ENCODE results near the gene RBMS2.

RBMS2 gene

DNA sequence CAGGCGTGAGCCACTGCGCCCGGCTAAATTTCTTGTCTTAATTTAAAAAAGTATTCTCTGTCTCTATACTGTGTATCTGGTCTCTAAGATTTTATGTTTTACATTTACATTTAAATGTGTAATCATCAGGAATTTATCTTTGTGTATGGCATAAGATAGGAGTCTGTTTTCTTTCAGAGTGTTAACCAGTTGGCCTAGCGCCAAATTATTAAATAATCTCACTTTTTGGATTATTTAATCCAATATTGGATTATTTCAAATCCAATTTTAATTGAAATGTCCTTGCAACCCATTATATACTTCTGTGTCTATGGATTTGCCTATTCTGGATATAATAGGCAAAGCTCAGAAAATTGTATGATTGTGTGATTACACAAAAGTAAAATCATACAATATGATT is 63.5 kb downstream of the RBMS2 start:
- no peak for DNase-seq (ENCODE audit: low spot score)

DNA sequence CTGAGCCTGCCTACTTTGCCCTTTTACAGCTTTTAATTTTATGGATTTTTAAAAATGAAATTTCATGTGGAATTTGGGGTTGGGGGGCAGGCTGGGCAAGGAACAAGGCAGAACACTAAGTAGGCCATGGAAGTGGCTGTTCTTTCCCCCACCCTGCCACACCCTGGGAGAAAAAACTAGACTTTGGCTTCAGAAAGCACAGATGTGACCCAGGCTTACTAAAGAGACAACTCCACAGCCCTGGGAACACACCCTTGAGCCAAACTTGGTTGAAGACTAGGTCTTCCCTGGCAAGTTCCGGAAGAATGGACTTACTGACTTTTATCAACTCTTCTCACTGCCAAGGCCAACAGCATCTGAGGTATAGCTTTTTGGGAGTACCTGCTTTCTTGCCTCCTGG is 68.2 kb downstream of the RBMS2 start:
- no peak for DNase-seq (ENCODE audit: low spot score)

DNA sequence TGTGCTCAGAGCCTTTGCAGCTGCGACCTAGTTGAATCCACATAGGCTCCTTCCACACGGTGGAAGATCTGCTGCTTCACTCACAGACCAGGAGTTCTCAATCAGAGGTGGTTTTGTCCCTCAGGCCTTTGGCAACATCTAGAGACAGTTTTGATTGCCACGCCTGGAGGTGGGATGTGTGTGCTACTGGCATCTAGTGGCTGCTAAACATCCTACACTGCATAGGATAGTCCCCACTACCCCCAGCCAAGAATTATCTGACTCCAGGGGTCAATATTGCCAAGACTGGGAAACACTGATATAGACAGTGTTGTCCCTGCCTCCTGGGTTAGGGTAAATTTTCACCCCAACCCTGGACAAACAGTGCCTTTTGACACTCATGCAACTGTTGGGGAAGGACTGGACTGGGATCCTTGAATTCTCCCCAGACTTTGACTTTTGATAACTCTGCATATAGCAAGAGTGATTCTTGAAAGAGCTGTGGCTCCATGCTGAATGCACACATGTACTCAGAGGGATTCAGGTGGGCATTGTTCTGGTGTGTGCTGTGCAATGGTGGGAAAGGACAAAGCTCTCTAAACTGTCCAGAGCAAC is 68.7 kb downstream of the RBMS2 start:
- DNase-seq (ENCODE audit: low spot score): no peak

DNA sequence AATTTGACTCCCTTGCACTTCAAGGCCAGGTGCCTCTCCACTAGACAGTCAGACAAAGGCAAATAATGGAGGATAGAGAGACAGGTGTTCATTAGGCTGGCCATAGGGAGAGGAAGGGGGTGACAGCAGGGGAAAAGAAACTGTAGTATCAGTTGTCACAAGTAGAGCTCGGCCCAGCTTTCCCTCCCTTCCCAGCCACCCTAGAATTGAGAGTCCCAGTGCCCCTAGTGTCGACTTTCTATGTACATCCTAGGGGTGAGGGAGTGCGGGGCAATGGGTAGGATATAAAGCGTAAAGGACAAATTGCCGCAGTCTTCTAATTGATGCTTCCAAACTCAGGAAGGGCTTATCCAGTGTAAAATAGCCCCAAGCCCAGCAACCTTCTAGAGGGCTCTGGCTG is 69.5 kb downstream of the RBMS2 start:
- DNase-seq (ENCODE audit: low spot score): no peak

DNA sequence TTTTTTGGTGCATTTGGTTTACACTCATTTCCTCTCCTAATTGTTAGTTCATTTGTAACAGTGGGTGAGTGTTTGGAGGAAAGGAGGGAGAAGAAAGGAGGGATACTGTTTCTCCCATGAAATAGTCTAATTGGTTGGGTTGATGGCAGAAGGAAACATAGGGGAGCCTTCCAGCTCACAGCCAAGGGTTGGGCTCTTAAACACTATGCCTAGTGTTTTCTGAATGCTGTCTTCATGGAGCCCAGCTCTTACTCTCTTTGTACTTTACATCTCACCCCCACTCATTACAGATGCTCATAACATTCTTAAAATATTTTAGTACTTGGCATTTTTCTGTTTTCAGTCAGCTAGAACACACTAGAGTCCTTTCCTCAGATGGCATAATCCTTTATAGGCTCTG is 70.3 kb downstream of the RBMS2 start:
- no peak for DNase-seq (ENCODE audit: low spot score)

DNA sequence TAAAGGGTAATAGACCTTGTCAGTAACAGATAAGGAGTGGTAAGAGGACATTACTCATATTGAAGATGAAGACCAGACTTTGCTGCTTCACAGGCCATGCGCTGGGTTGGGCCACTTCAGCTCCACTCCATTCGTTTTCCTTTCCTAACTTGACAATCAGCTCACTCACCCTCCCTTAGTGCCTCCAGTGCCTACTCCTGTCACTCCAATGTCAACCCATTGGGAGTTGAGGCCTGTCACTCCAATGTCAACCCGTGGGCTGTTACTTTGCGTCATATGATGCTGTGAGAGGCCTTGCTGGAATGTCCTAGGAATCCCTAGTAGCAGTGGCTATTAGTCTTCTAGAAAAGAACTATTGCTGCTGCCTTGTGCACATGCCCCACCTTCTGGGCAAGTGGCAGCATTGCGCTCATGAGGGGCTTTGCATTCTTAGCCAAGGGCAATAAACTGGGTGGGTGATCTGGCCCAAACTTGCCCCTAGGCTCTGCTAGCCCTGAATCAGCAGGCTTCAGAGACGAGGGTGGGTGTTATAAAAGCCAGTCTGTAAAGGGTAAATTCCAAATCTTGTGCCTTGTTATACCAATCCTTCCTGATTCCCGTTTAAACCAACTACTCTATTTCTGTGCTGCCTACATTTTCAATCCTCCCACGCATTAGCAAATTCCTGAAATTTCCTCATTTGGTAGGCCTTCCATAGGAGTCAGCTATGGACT is 72.4 kb downstream of the RBMS2 start:
- DNase-seq (ENCODE audit: low spot score): peak; percentile 68

DNA sequence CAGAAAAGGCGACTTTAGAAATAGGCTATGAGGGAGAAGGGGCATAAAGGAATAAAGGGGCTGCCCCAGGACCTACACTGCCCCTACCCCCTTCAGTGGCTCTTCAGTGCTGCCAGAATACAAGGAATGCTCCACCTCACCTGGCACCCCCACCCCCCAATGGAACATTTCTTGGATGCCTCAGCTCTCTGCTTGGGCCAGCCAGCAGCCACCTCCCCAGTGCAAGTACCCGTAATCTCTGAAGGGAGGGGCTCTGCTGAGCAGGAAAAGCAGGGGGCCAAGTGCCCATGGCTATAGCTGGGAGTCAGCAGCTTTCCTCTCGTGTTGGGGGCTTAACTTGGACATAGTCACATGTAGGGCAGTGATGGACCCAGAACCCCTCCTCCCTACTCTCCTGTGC is 75.2 kb downstream of the RBMS2 start:
- no peak for DNase-seq (ENCODE audit: low spot score)

DNA sequence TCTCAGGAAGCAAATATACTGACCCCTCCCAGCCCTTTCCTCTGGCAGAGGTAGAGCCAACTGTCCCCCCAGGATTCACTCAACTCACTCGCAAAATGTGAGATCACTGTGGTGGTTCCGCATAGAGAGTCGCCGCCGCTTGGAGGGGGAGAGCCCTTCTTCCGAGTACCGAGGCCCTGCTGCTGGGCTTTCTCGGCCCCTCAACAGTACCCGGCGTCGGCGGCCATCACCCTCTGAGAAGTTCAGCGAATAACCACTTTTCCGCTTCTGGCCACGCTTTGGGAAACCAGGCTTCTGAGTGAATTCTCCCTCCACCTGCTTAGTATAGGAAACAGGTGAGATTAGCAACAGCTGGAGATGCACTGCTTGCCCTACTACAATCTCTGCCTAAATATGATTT is 77.4 kb downstream of the RBMS2 start:
- no peak for DNase-seq (ENCODE audit: low spot score)

DNA sequence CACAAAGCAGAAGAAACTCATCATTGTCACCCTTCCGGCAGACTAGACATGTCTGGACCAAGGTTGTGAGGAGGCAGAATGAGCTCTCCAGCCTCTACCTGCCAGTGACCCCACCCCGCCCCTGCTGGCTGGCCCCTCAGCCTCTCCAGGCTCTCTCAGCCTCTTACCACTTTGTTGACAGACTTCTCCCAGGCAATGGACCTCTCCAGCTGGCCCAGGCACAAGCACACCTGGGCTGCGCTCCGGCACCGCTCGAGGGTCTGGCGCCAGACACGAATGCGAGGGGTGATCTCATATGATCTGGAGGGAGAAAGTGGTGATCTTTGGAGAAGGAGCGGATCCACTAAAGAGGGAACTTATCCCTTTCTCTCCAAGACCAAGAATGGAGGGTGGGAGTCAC is 78.2 kb downstream of the RBMS2 start:
- no peak for DNase-seq (ENCODE audit: low spot score)

DNA sequence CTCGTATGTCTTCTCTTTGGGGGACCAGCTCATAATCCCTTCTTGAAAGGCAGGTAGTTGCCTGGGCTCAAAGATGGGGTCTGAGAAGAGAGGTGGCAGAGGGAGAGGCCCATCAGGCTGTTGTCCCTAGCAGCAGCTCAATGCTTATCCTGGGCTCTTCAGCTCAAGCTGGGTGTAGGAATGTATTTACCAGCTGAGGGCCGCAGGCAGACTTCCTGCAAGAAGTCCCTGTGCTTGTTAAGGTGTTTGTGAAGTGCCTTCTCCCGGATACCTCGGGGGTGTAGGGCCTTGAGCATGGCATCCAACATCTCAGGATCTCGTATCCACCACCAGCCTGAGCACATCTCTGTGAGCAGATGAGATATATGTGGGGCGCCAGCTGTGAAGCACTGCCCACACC is 79.1 kb downstream of the RBMS2 start:
- no peak for DNase-seq (ENCODE audit: low spot score)

DNA sequence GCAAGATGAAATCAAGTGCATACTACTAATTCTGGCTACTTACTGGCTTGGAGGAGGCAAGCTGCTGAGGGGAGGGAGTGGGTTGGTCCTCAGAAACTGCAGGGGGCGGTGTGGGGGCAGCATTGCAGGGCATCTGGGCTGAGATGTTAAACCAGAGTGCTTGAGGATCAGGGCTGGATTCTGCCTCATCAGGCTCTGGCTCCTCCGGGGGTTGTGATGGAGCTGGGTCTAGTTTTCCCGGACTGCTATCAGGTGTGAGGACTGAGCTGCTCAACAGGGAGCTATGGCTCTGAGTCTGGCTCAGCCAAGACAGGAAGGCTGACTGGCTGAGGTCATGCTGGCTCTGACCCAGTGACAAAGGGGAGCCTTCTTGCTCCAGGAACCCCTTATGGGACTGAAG is 79.9 kb downstream of the RBMS2 start:
- DNase-seq (ENCODE audit: low spot score): no peak

DNA sequence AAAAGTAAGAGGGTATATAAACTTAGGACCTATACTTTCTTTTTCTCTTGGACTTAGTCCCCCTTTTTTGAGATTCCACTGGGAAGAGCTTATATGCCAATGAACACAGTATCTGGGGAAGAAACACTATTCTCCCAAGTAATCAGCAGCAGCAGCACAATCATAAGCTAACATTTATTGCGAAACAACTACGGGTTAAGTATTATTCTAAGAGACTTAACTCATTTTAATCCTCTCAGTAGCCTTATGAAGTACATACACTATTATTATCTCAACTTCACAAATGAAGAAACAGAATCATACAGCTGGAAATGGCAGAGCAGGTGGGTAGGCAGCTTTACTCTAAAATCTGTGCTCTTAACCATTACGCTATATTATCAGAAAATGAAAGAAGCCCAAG is 80.6 kb downstream of the RBMS2 start:
- no peak for DNase-seq (ENCODE audit: low spot score)

DNA sequence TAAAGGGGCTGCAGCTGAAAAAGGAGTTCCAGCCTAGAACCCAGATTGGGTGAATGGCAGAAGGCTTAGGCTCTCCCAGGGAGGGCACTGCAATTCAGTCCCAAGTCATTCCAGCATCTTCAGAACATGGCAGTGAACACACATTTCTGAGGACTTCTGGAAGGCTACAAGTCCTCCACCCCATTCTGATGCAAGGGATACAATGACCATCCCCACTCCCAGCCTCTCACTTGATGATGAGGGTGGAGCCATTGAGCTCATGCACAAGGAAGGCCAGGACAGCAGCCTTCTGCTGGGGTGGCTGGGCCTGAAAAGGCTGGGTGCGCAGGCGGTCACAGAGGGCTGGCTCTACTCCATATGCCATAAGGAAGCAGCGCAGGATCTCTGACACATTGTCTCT is 82.7 kb downstream of the RBMS2 start:
- no peak for DNase-seq (ENCODE audit: low spot score)

DNA sequence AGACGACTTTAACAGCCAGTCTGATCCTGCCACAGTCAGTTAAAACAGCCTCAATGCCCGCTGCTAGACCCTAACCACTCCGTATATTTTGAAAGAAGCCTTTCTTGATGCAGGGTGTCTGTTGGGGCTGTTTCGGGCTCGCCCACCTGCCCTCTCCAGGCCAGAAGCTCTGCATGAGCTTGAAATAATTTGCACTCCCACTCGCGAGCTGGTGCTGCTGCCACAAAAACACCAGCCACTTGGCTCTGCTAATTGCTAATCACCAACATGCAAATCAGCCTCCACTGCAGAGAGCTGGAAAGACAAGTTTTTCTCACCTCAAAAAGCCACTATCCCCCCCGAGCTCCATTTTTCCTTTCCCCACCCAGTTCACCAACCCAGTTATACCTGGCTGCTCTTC is 93.0 kb downstream of the RBMS2 start:
- no peak for DNase-seq (ENCODE audit: low spot score)

DNA sequence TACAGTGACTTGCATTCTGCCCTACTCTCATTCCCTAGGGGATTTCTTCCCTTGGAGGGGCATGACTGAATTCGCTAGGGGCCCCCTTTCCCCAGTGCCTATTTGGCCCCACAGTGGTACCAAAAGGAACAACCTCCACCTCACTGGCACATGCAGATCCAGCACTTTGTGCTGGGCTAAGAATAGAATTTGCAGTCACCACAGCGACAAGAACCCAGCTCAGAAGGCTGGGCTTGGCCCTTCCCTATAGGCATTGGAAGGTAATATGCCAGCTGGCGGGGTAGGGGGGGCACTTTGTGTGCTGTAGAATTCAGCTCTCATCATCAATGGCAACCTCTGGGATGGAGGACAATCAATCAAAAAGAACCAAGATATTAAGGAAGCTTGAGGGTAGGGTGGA is 94.6 kb downstream of the RBMS2 start:
- DNase-seq (ENCODE audit: low spot score): no peak

DNA sequence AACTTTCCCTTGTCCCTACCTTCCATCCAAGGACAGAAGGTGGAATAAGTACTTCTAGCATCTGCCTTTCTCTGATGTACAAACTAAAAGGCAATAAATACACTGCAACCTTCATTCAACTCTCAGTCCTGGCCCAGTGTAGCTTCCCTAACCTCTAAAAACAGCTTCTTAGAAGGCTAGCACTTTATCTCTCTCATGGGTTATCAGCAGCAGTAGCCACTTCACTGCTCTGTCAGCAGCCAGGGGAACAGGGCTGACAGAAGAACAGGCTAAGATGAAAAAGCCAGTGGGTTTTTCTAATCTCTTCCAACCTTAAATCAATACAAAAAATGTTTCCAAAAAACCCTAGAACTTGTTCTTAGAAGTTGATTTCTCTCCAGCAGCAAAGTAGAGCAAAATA is 95.3 kb downstream of the RBMS2 start:
- DNase-seq (ENCODE audit: low spot score): no peak

DNA sequence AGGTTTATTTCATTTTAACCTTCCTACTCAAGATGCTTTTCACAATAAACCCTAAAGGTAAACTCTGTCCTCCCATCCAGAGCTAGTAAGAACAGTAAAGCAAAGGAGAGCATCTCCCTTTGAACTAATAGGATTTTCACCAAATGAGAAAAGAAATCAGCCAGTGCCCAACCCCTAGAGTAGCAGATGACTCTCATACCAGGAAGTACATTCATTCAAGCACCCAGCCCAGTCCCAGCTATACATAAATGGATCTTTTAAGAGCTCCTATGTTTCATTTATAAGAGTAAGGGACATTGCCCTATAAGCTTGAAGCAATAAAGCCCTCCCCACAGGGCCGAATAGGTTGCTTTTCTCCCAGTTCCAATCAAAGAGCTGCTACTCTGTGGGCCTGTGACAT is 100.9 kb downstream of the RBMS2 start:
- no peak for DNase-seq (ENCODE audit: low spot score)

DNA sequence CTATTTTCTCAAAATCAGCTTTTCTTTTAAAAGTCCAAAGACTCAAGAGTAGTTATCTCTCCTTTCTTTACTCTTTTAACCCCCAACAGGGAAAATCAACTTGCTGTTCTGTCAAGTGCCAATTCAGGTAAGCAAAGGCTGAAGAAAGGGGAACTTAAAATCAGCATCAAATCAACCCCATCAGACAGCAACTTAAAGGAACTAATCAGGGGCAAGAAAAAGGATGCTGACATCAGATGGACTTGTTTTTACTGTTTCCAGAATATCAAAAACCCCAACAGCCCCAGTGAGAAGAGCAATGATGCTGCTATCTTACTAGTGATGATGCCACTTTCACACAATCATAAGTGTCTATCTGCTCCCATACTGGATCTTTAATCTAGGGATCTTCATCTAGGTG is 105.1 kb downstream of the RBMS2 start:
- no peak for DNase-seq (ENCODE audit: low spot score)

DNA sequence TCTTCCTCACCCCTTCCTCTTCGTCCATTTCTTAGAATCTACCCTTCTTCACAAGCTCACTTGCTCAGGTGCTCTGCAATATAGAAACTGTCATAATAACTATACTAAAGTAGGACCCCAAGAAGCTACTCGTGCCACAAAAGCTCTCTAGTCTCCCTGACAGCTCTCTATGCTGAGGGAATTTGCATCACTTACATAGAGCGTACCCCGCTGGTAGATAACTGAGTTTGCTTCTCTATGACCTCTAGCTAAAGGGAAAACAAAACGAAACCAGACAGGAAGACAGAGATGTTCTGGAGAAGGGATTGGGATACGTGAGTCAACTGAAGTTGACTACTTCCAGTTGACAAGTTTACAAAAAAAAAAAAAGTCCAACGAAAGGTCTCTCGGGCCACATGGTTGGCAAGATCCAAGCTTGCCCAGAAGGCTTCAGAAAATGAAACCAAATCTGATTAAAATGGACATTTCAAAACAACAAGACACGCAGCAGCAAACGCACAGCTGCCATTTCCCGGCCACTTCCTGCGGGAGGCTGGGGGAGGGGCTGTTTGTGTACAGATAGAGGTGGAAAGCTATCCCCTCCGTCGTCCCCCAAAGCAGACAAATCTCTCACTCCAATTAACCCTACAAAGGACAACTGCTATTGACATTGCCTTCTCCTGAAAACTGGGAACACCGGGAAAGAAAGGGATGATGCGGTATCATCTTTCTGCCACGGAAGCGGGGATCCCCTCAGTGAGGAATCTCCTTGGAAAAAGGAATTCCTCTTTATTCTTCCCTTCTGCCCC is 107.2 kb downstream of the RBMS2 start:
- DNase-seq (ENCODE audit: low spot score): peak; percentile 52

DNA sequence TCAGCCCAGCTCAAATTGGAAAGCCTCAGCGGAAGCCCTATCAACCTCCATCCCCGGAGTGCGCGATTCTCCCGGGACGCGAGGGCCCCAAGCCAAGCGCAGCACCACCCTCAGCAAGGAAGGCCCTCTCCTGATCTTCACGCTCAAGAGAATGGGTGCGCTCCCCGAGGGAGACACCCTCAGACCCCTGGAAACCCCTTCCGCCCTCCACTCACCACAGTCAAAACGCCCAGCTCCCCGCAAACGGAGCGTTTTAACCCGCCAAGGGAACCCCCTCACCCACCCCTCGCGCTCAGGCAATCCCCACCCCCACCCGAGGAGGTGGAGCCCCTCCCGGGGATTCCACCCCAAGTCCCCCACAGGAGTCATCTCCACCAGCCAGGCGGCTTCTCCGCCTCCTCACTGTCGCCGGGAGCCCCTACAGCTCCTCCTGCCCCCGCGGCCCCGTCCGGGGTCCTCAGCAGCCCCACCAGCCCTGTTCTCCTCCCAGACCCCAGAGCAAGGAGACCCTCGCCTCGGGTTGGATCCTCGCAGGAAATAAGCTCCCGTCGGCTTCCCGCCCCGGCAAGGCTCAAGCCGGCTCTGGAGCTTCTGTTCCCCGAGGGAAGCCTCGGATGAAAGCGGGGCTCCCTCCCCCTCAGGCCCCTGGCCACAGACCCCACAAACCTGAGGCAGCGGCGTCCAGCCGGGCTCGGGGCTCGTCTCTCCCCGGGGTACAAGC is 108.0 kb downstream of the RBMS2 start:
- no peak for DNase-seq (ENCODE audit: low spot score)

DNA sequence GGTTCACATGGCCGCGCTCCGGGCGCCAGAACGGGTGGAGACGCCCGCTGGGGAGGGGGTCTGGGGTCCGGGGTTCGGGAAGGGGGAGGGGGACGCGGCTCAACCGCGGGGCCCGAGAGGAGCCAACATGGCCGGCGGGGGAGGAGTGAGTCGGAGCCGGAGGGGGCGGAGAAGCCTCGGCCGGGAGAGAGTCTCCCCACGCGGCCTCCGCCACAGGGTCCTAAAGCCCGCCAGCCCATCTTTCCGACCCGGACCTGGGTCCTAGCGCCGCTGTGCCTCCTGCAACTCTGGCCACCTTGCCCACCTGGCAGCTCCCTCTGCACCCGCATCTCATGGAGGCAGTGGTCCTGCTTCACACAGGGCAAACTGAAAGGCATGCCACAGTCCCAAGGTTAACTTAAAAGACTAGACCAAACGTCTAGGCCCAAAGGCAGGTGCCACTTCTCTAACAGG is 108.6 kb downstream of the RBMS2 start, which contains the start of gene BAZ2A:
BAZ2A (minus strand) TSS at position 147 of the 453 bp plus-strand sequence. CDS start 12,796 bp downstream, outside the sequence.
- peak; percentile 72 for DNase-seq (ENCODE audit: low spot score)
